Activated CD8-positive, alpha-beta memory T cell treated with anti-CD3 and anti-CD28 coated beads, Interleukin-2, amount 50 U/mL, for 48 hours (primary cell): Measurements from ENCODE around the gene FUT9.
"Not testable (repeated sequence)": the region's sequence is repeated elsewhere in the genome, so short reads cannot be mapped to it uniquely, and the experiment has no call there.

Experiments
- DNase-seq: peaks from one replicate; pipeline ENCODE4 v3.0.0-alpha.2; 2020

The FUT9 gene

GRCh38 chr6:96194675-96195074, 178.9 kb downstream of the FUT9 start:
- DNase-seq: no peak

- no peak for DNase-seq
Observed at GRCh38 chr6:96195272-96195671, 179.5 kb downstream of the FUT9 start.

- no peak for DNase-seq
Observed at GRCh38 chr6:96196633-96197032, 180.9 kb downstream of the FUT9 start.

GRCh38 chr6:96197241-96197640, 181.5 kb downstream of the FUT9 start:
- no peak for DNase-seq

- DNase-seq: no peak
Observed at GRCh38 chr6:96202571-96202970, 186.8 kb downstream of the FUT9 start.

- DNase-seq: no peak
Observed at GRCh38 chr6:96211341-96211740, 195.6 kb downstream of the FUT9 start.

- DNase-seq: no peak
Observed at GRCh38 chr6:96212066-96212465, 196.3 kb downstream of the FUT9 start.

- no peak for DNase-seq
Observed at GRCh38 chr6:96213784-96214183, 198.0 kb downstream of the FUT9 start.

GRCh38 chr6:96223695-96224094, 207.9 kb downstream of the FUT9 start:
- no peak for DNase-seq

GRCh38 chr6:96227135-96227534, 211.4 kb downstream of the FUT9 start:
- no peak for DNase-seq

- DNase-seq: no peak
Observed at GRCh38 chr6:96234444-96234843, 218.7 kb downstream of the FUT9 start.

GRCh38 chr6:96235927-96236326, 220.2 kb downstream of the FUT9 start:
- DNase-seq: no peak

- no peak for DNase-seq
Observed at GRCh38 chr6:96236471-96236870, 220.7 kb downstream of the FUT9 start.

- no peak for DNase-seq
Observed at GRCh38 chr6:96237638-96238347, 222.0 kb downstream of the FUT9 start.

- no peak for DNase-seq
Observed at GRCh38 chr6:96246563-96246962, 230.8 kb downstream of the FUT9 start.

- DNase-seq: no peak
Observed at GRCh38 chr6:96249755-96250154, 234.0 kb downstream of the FUT9 start.

GRCh38 chr6:96257751-96258150, 242.0 kb downstream of the FUT9 start:
- no peak for DNase-seq

- not testable (repeated sequence) for DNase-seq
Observed at GRCh38 chr6:96260787-96261430, 245.1 kb downstream of the FUT9 start.
